Measurements from ENCODE around the gene LIX1. TPM values are rescaled to one million over a fixed set of nuclear protein-coding genes. Genes with fewer than 3 reads are reported as not detected.
A peak's percentile ranks its signal among the peaks of the same experiment; 100 is the strongest.

LIX1 gene
- total and polyA plus RNA-seq, 8 donors, result 0.12 to 1.8 (median 1.3) TPM; not detected in 3

DNA sequence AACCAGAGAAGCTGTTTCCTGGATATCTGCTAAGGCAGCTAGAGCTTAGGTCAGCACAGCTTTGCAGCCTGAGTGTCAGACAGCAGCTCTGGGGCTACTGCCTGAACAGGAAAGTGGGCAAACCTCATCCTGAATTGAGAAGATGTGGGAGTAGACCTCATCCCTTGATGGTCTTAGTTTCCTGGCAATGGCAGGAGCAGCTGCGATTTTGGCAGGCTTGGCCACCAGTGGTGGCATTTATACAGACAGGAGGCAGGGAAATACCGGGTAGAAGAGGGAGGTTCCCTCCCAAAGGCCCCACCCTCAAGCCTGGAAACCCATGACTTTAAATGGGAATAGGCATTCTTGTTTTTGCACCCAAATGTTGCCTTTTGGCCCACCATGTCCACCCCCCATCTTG, 69.7 kb downstream of the LIX1 start:
- 64 to 93% (median 83%) methylated on average over 2 of the region's 2 CpGs for WGBS, 5 donors
- TF ChIP-seq EP300 (IDR thresholded peaks at IDR 0.05) (no peak), POLR2A (IDR thresholded peaks at IDR 0.05) (no peak), POLR2AphosphoS5 (IDR thresholded peaks at IDR 0.05) (no peak)
- TF ChIP-seq, protein P1, sequence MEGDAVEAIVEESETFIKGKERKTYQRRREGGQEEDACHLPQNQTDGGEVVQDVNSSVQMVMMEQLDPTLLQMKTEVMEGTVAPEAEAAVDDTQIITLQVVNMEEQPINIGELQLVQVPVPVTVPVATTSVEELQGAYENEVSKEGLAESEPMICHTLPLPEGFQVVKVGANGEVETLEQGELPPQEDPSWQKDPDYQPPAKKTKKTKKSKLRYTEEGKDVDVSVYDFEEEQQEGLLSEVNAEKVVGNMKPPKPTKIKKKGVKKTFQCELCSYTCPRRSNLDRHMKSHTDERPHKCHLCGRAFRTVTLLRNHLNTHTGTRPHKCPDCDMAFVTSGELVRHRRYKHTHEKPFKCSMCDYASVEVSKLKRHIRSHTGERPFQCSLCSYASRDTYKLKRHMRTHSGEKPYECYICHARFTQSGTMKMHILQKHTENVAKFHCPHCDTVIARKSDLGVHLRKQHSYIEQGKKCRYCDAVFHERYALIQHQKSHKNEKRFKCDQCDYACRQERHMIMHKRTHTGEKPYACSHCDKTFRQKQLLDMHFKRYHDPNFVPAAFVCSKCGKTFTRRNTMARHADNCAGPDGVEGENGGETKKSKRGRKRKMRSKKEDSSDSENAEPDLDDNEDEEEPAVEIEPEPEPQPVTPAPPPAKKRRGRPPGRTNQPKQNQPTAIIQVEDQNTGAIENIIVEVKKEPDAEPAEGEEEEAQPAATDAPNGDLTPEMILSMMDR (IDR thresholded peaks at IDR 0.05), result no peak

DNA sequence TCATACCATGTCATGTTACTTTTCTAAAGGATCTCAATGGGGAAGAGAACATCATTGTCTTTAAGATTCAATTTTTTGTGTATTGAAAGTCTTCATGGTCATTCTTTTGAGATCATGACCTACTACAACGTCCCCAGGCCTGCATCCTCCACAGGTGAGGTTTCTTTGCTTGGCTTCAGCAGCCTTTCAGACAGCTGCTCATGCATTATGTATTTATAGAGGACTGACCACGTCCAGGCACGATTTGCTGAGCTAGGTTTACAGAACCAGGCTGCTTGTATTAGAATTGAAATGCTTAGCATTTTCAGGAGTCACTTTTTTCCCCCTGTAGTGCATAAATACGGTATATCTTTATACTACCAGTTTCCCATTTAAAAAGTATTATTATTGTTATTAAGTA, 70.4 kb downstream of the LIX1 start:
- no peaks in the 10 kb centered on the region for H3K9me3 ChIP-seq
- H3K36me3 ChIP-seq, result no peaks in the 10 kb centered on the region
- 77 to 83% (median 80%) methylated on average over 4 of the region's 4 CpGs for WGBS, 5 donors
- intact Hi-C loops (cut with DNase I; ENCODE audit: low total_unique reads), result no loop called here
- DNase-seq, result no peak
- H3K27me3 ChIP-seq, result no peaks in the 10 kb centered on the region
- no peak overlapping the region for H3K4me3 ChIP-seq
- TF ChIP-seq POLR2AphosphoS5 (IDR thresholded peaks at IDR 0.05), result no peak
- no peak for TF ChIP-seq POLR2A (IDR thresholded peaks at IDR 0.05)
- H3K27ac ChIP-seq, result peak overlapping the region in 1 of 5 donors; percentile 82
- H3K4me1 ChIP-seq, result peaks cover 0 to 7% (median 2%) of the 10 kb centered on the region in 4 donors

More for the DNA sequence above, 69.7 kb downstream of the LIX1 start:
- H3K27me3 ChIP-seq, result no peaks in the 10 kb centered on the region
- intact Hi-C loops (cut with DNase I; ENCODE audit: low total_unique reads), result no loop called here
- no peak overlapping the region for H3K27ac ChIP-seq
- peaks cover 0 to 7% (median 2%) of the 10 kb centered on the region in 4 donors for H3K4me1 ChIP-seq
- H3K9me3 ChIP-seq, result no peaks in the 10 kb centered on the region
- no peak for DNase-seq
- H3K36me3 ChIP-seq, result no peaks in the 10 kb centered on the region
- H3K4me3 ChIP-seq, result no peak overlapping the region

DNA sequence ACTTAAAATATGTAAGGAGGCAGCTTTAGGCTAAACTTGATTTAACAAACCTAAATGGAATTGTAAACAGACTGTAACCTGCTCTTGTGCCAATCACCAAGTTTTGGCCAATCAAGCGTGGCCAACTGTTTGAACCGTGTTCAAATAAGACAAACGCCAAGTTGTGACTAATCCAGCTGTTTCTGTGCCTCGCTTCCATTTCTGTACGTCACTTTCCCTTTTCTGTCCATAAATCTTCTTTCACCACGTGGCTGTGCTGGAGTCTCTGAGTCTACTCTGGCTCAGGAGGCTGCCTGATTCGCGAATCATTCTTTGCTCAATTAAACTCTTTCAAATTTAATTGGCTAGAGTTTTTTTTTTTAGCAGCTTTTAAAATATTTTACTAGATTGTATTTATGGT, 71.3 kb downstream of the LIX1 start:
- H3K36me3 ChIP-seq, result no peaks in the 10 kb centered on the region
- peaks cover 0 to 7% (median 2%) of the 10 kb centered on the region in 4 donors for H3K4me1 ChIP-seq
- WGBS, 5 donors, result 51 to 76% (median 66%) methylated on average over 8 of the region's 8 CpGs
- no peaks in the 10 kb centered on the region for H3K27me3 ChIP-seq
- TF ChIP-seq, protein P1 (IDR thresholded peaks at IDR 0.05), result no peak
- TF ChIP-seq EP300 (IDR thresholded peaks at IDR 0.05) (no peak), POLR2AphosphoS5 (IDR thresholded peaks at IDR 0.05) (peak in 2 of 3 donors; percentile 6 to 21), POLR2A (IDR thresholded peaks at IDR 0.05) (no peak)
- intact Hi-C loops (cut with DNase I; ENCODE audit: low total_unique reads), result no loop called here
- H3K4me3 ChIP-seq, result no peak overlapping the region
- no peaks in the 10 kb centered on the region for H3K9me3 ChIP-seq
- peak overlapping the region in 2 of 5 donors; percentile 34 to 82 for H3K27ac ChIP-seq
- DNase-seq, result peak in 1 of 2 donors; percentile 63

DNA sequence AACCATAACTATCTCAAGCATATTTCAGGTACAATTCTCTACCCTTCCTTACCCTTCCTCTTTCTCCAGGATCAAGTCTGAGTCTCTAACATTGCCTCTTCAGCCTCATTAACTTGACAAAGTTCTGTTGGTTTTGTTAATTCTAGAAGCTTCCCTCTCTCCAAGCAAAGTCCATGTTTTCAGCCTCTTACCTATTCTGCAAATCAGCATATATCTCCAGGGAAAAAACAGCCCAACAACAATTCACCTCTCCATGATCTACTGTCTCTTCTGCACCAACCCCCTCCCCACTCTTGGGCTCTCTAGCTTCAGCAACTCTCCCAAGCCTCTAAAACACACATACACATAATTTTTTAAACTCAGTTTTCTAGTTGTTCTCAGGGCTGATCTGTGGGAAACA, 72.2 kb downstream of the LIX1 start:
- Histone ChIP-seq H3K9me3 (no peaks in the 10 kb centered on the region), H3K36me3 (no peaks in the 10 kb centered on the region), H3K27ac (peak overlapping the region in 1 of 5 donors; percentile 82), H3K4me1 (peaks cover 0 to 7% (median 2%) of the 10 kb centered on the region in 4 donors), H3K27me3 (no peaks in the 10 kb centered on the region), H3K4me3 (no peak overlapping the region)
- DNase-seq, result no peak
- no peak for TF ChIP-seq POLR2AphosphoS5 (IDR thresholded peaks at IDR 0.05)
- no peak for TF ChIP-seq POLR2A (IDR thresholded peaks at IDR 0.05)
- TF ChIP-seq, protein P1 (IDR thresholded peaks at IDR 0.05), result no peak
- TF ChIP-seq EP300 (IDR thresholded peaks at IDR 0.05), result no peak
- intact Hi-C loops (cut with DNase I; ENCODE audit: low total_unique reads), result no loop called here

DNA sequence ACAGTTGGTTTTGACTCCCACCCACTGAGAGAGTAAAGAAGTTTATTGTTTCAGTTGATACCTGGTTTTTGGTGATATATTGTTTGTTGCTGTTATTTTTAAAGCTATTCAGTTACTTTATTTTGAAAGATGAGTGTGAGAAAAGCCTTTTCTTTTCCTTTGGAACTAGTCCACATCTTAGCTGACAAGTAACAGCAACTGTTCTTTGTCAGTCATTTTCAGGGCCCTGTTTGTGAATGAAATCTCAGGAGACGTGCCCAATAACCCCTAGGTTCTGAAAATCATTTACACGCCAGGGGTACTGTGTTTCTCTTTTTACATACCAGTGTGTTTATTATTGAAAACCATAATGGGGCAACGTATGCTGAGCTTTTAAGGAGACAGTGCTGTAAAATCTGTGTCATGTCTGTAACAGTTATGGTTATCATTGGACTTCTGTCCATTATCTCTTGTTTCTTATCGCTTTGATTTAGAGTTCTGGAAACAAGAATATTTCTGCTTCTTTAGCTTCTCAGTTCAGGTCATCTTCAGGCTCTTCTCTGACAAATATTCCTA, 75.0 kb downstream of the LIX1 start:
- intact Hi-C loops (cut with DNase I; ENCODE audit: low total_unique reads), result no loop called here
- DNase-seq, result no peak
- H3K4me3 ChIP-seq, result no peak overlapping the region
- 70 to 80% (median 74%) methylated on average over 4 of the region's 4 CpGs for WGBS, 5 donors
- no peaks in the 10 kb centered on the region for H3K27me3 ChIP-seq
- no peaks in the 10 kb centered on the region for H3K9me3 ChIP-seq
- peaks cover 0 to 7% (median 0%) of the 10 kb centered on the region in 4 donors for H3K4me1 ChIP-seq
- TF ChIP-seq POLR2AphosphoS5 (IDR thresholded peaks at IDR 0.05) (no peak), EP300 (IDR thresholded peaks at IDR 0.05) (no peak), POLR2A (IDR thresholded peaks at IDR 0.05) (no peak)
- TF ChIP-seq, protein P1 (IDR thresholded peaks at IDR 0.05), result no peak
- H3K27ac ChIP-seq, result no peak overlapping the region
- no peaks in the 10 kb centered on the region for H3K36me3 ChIP-seq
